ENCODE data around the gene SKP1.

The SKP1 gene

GRCh38 chr5:134112726-134113362 is 63.9 kb downstream of the SKP1 start:
- TF ChIP-seq CTCF (IDR thresholded peaks at IDR 0.05; ENCODE audit: low read depth, low read length, missing control alignments) = no peak
- no peak overlapping the region for H3K4me3 ChIP-seq (ENCODE audit: low read depth, low read length)
- no peak for DNase-seq (ENCODE audit: low read depth)

GRCh38 chr5:134111741-134112647 is 64.8 kb downstream of the SKP1 start:
- no peak for DNase-seq (ENCODE audit: low read depth)
- H3K4me3 ChIP-seq (ENCODE audit: low read depth, low read length) = no peak overlapping the region
- TF ChIP-seq CTCF (IDR thresholded peaks at IDR 0.05; ENCODE audit: low read depth, low read length, missing control alignments) = no peak

GRCh38 chr5:134110382-134110781 is 66.4 kb downstream of the SKP1 start:
- DNase-seq (ENCODE audit: low read depth) = no peak
- no peak overlapping the region for H3K4me3 ChIP-seq (ENCODE audit: low read depth, low read length)
- no peak for TF ChIP-seq CTCF (IDR thresholded peaks at IDR 0.05; ENCODE audit: low read depth, low read length, missing control alignments)

- no peak for TF ChIP-seq CTCF (IDR thresholded peaks at IDR 0.05; ENCODE audit: low read depth, low read length, missing control alignments)
- H3K4me3 ChIP-seq (ENCODE audit: low read depth, low read length) = no peak overlapping the region
Observed at GRCh38 chr5:134107779-134108178, 69.0 kb downstream of the SKP1 start.

GRCh38 chr5:134106991-134107701 is 69.6 kb downstream of the SKP1 start:
- H3K4me3 ChIP-seq (ENCODE audit: low read depth, low read length) = no peak overlapping the region
- no peak for DNase-seq (ENCODE audit: low read depth)
- TF ChIP-seq CTCF (IDR thresholded peaks at IDR 0.05; ENCODE audit: low read depth, low read length, missing control alignments) = no peak

More at GRCh38 chr5:134107779-134108178, 69.0 kb downstream of the SKP1 start:
- no peak for DNase-seq (ENCODE audit: low read depth)

GRCh38 chr5:134103998-134104654 is 72.6 kb downstream of the SKP1 start:
- DNase-seq (ENCODE audit: low read depth) = no peak
- no peak for TF ChIP-seq CTCF (IDR thresholded peaks at IDR 0.05; ENCODE audit: low read depth, low read length, missing control alignments)
- no peak overlapping the region for H3K4me3 ChIP-seq (ENCODE audit: low read depth, low read length)

All from GM12864 (cell line).